ENCODE data around the gene RILP.

DNA sequence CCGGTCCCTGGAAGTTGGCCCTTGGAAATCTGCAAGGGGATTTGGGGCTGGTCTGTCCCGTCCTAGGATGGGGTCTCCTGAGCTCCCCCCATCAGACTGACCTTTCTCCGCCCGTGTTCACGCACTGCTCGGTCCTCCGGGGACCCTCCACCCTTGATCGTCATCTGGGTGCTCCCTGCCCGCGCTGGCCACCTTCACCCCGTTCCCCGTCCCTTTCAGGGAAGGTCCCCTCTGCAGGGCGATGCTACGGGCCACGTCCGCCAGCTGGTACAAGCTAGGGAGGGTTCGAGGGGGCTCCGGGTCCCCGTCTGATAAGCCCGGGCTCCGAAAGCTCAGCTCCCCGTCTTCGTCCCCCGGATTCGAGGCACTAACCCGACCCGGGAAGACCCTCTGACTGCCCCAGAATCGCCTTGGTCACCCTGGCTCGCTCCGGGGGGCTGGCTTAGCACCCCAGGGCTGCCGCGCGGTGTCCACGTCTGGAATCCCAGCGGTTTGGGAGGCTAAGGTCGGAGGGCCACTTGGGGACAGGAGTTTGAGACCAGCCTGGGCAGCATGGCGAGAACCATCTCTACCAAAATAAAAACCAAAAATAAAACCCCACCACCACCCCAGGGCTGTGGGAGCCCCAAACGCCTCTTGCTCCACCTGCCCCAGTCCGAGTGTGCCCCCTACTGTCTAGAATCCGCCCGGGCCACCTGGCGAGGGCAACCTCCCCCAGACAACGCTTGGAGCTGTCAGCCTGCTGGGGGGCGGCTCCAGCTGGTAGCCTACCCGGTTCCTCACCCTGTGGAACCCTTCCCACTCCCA is 20.0 kb downstream of the RILP start:
- TF ChIP-seq CTCF (conservative IDR thresholded peaks at IDR 0.05; ENCODE audit: low read depth, low read length) (peak; percentile 70), EZH2 (IDR thresholded peaks at IDR 0.05; ENCODE audit: low read length, unreplicated experiment) (no peak), EZH2phosphoT487 (IDR thresholded peaks at IDR 0.05; ENCODE audit: borderline replicate concordance, low read length) (no peak)

Measured in PC-3 (cell line).